Testis (tissue), 2 donors: ENCODE measurements around the gene UBE2E3.

ENCODE experiments used
- POLR2A ChIP-seq: fragments of 450-650 bp; IDR thresholded peaks from one replicate; pipeline ENCODE4 v1.6.1; 2017; ENCODE audit warnings: antibody characterized with exemption, mild to moderate bottlenecking, moderate library complexity
- TF ChIP-seq, protein P1 (sequence below), 3 experiments: fragments of 450-650 bp in 2 of 3; fragments of 200-600 bp in 1 of 3; sonication (generic) in 1 of 3; IDR thresholded peaks; one replicate each; pipeline ENCODE4 v1.5.1; 2016 to 2019; ENCODE audit warnings: antibody characterized with exemption in 3 of 3, mild to moderate bottlenecking in 2 of 3, moderate library complexity in 1 of 3

DNA sequence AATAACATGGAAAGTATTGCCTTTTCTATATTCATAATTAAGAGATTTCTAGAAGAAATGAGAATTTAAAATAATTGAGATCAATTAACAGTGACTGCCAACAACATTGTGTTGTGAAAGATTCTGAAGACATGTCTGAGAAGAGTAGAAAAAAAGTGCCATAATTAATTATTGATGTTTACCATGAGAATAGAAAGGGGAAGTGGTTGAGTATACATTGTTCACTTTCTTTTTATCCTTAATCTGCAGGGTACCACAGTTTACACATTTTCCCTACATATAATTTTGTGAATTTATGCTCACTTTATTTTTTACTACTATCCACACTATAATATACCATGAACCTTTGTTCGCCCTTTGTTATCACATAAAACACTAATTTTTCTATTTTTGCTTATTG lies 47.1 kb upstream of the UBE2E3 start:
- TF ChIP-seq, protein P1, sequence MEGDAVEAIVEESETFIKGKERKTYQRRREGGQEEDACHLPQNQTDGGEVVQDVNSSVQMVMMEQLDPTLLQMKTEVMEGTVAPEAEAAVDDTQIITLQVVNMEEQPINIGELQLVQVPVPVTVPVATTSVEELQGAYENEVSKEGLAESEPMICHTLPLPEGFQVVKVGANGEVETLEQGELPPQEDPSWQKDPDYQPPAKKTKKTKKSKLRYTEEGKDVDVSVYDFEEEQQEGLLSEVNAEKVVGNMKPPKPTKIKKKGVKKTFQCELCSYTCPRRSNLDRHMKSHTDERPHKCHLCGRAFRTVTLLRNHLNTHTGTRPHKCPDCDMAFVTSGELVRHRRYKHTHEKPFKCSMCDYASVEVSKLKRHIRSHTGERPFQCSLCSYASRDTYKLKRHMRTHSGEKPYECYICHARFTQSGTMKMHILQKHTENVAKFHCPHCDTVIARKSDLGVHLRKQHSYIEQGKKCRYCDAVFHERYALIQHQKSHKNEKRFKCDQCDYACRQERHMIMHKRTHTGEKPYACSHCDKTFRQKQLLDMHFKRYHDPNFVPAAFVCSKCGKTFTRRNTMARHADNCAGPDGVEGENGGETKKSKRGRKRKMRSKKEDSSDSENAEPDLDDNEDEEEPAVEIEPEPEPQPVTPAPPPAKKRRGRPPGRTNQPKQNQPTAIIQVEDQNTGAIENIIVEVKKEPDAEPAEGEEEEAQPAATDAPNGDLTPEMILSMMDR (IDR thresholded peaks at IDR 0.05): no peak
- no peak for TF ChIP-seq POLR2A
